Skin epidermis (tissue), 12 donors: ENCODE results near the gene RNF128.
"Not testable (repeated sequence)": the region's sequence is repeated elsewhere in the genome, so short reads cannot be mapped to it uniquely, and the experiment has no call there.

Source experiments
- H3K27ac ChIP-seq, 21 experiments: fragments of 200-600 bp; sonication (generic) in 11 of 21; one replicate each; pipeline ENCODE4 v1.5.0; 2020; ENCODE audit warnings: mild to moderate bottlenecking in 3 of 21, inconsistent platforms in 2 of 21, moderate library complexity in 2 of 21
- H3K4me3 ChIP-seq, 7 experiments: fragments of 200-600 bp; sonication (generic) in 2 of 7; one replicate each; pipeline ENCODE4 v1.5.0; 2020; ENCODE audit warnings: inconsistent platforms in 2 of 7, mild to moderate bottlenecking in 2 of 7, moderate library complexity in 1 of 7

RNF128 gene

GRCh38 chrX:106740193-106740780 is 13.8 kb downstream of the RNF128 start:
- Histone ChIP-seq H3K27ac (no peak overlapping the region), H3K4me3 (no peak overlapping the region)

GRCh38 chrX:106742193-106742592 is 15.7 kb downstream of the RNF128 start:
- no peak overlapping the region for H3K4me3 ChIP-seq
- no peak overlapping the region for H3K27ac ChIP-seq

GRCh38 chrX:106742805-106743204 is 16.3 kb downstream of the RNF128 start:
- Histone ChIP-seq H3K4me3 (no peak overlapping the region), H3K27ac (no peak overlapping the region)

GRCh38 chrX:106748377-106748776 is 21.9 kb downstream of the RNF128 start:
- no peak overlapping the region for H3K27ac ChIP-seq
- no peak overlapping the region for H3K4me3 ChIP-seq

- H3K27ac ChIP-seq, result no peak overlapping the region
- no peak overlapping the region for H3K4me3 ChIP-seq
These were observed 24.9 kb downstream of the RNF128 start for GRCh38 chrX:106751407-106751806.

GRCh38 chrX:106752101-106752678 is 25.7 kb downstream of the RNF128 start:
- no peak overlapping the region for H3K27ac ChIP-seq
- H3K4me3 ChIP-seq, result no peak overlapping the region

- not testable (repeated sequence) for H3K4me3 ChIP-seq, H3K27ac ChIP-seq
These were observed 42.8 kb downstream of the RNF128 start for GRCh38 chrX:106769288-106769687.

GRCh38 chrX:106774981-106775380 is 48.5 kb downstream of the RNF128 start:
- Histone ChIP-seq H3K27ac (no peak overlapping the region), H3K4me3 (no peak overlapping the region)

GRCh38 chrX:106780264-106780663 is 53.8 kb downstream of the RNF128 start:
- Histone ChIP-seq H3K4me3 (no peak overlapping the region), H3K27ac (no peak overlapping the region)

- H3K27ac ChIP-seq, result no peak overlapping the region
- no peak overlapping the region for H3K4me3 ChIP-seq
These were observed 54.3 kb downstream of the RNF128 start for GRCh38 chrX:106780664-106781377.

GRCh38 chrX:106783716-106784115 is 57.2 kb downstream of the RNF128 start:
- no peak overlapping the region for H3K27ac ChIP-seq
- H3K4me3 ChIP-seq, result no peak overlapping the region

- no peak overlapping the region for H3K4me3 ChIP-seq
- no peak overlapping the region for H3K27ac ChIP-seq
These were observed 65.0 kb downstream of the RNF128 start for GRCh38 chrX:106791495-106791894.

GRCh38 chrX:106802063-106802387 is 75.5 kb downstream of the RNF128 start:
- H3K27ac ChIP-seq, result peak overlapping the region in 3 of 21 experiments; percentile 26 to 64 (median 37)
- peak overlapping the region; percentile 34 to 57 (median 48) for H3K4me3 ChIP-seq

- Histone ChIP-seq H3K4me3 (peak within 1 kb of the TSS; percentile 34 to 57 (median 48)), H3K27ac (peak within 1 kb of the TSS in 11 of 21 experiments; percentile 1 to 67 (median 44))
These were observed 76.1 kb downstream of the RNF128 start, which contains the start of gene TBC1D8B for GRCh38 chrX:106802388-106803275. TSS of gene TBC1D8B (plus strand) at chrX:106802673. CDS start at chrX:106802854, 181 bp downstream.

GRCh38 chrX:106811131-106811910 is 84.8 kb downstream of the RNF128 start:
- no peak overlapping the region for H3K4me3 ChIP-seq
- H3K27ac ChIP-seq, result no peak overlapping the region

GRCh38 chrX:106812930-106813329 is 86.4 kb downstream of the RNF128 start:
- not testable (repeated sequence) for H3K4me3 ChIP-seq, H3K27ac ChIP-seq

- H3K4me3 ChIP-seq, H3K27ac ChIP-seq: not testable (repeated sequence)
These were observed 87.6 kb downstream of the RNF128 start for GRCh38 chrX:106814093-106814492.
